Stimulated activated naive CD8-positive, alpha-beta T cell treated with anti-CD3 and anti-CD28 coated beads, Interleukin-15, Interleukin-2, amounts not matched to agents 100 U/mL and 50 U/mL, for 24 hours (primary cell): ENCODE data around the gene PHOX2A.

Experiments used
- ATAC-seq: fragments of 150-1000 bp; cut with Tn5 transposase; one replicate; pipeline ENCODE4 v1.10.0; 2021
- DNase-seq: peaks from one replicate; pipeline ENCODE4 v3.0.0; 2021

Gene PHOX2A

GRCh38 chr11:72233773-72234513 is 10.0 kb downstream of the PHOX2A start:
- DNase-seq (no peak), ATAC-seq (no peak)

- ATAC-seq (no peak), DNase-seq (no peak)
These were observed 10.8 kb downstream of the PHOX2A start for GRCh38 chr11:72233056-72233772.

GRCh38 chr11:72232260-72233055 is 11.5 kb downstream of the PHOX2A start:
- DNase-seq, result no peak
- ATAC-seq, result no peak

- DNase-seq (no peak), ATAC-seq (no peak)
These were observed 12.3 kb downstream of the PHOX2A start for GRCh38 chr11:72231396-72232259.

GRCh38 chr11:72230764-72231365 is 13.1 kb downstream of the PHOX2A start:
- DNase-seq (no peak), ATAC-seq (no peak)

GRCh38 chr11:72229925-72230763 is 13.8 kb downstream of the PHOX2A start:
- ATAC-seq (no peak), DNase-seq (no peak)

DNA sequence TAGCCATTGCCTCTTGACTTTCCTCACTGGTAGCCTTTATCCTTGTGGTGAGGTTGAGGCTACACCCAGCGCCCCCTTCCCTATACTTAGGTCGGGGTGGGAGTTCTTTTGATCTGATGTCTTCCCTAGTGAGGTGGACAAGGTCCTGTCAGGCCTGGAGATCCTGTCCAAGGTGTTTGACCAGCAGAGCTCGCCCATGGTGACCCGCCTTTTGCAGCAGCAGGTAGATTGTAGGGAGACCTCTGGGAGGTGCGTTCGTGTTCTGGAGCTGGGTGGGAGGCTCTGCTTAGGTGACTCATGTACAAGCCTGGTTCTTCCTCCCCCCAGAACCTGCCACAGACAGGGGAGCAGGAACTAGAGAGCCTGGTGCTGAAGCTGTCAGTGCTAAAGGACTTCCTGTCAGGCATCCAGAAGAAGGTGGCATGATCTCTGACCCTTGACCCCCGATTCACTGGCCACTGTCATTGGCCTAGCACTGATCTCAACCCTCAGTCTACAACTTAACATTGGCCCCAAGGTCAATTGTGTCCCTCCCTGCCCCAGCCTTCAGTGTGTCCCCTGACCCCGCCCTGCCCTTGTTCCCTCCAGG is 14.5 kb downstream of the PHOX2A start:
- ATAC-seq, result no peak
- DNase-seq, result no peak

DNA sequence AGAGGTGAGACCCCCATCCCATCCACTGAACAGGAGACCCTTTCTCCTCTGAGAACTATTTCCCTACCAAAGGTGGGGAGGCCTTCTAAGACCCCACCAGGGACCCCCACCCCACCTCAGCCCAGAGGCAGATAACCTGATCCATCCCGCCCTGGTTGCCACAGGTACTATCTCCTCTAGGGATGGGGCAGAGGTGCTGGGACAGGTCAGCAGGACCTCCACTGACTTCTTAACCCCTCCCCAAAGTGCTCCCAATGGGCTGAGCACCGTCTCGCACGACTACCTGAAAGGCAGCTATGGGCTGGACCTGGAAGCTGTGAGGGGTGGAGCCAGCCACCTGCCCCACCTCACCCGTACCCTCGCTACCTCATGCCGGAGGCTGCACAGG is 15.1 kb downstream of the PHOX2A start:
- ATAC-seq (no peak), DNase-seq (no peak)

- ATAC-seq, result no peak
- DNase-seq, result no peak
These were observed 15.6 kb downstream of the PHOX2A start for GRCh38 chr11:72228229-72228843.

DNA sequence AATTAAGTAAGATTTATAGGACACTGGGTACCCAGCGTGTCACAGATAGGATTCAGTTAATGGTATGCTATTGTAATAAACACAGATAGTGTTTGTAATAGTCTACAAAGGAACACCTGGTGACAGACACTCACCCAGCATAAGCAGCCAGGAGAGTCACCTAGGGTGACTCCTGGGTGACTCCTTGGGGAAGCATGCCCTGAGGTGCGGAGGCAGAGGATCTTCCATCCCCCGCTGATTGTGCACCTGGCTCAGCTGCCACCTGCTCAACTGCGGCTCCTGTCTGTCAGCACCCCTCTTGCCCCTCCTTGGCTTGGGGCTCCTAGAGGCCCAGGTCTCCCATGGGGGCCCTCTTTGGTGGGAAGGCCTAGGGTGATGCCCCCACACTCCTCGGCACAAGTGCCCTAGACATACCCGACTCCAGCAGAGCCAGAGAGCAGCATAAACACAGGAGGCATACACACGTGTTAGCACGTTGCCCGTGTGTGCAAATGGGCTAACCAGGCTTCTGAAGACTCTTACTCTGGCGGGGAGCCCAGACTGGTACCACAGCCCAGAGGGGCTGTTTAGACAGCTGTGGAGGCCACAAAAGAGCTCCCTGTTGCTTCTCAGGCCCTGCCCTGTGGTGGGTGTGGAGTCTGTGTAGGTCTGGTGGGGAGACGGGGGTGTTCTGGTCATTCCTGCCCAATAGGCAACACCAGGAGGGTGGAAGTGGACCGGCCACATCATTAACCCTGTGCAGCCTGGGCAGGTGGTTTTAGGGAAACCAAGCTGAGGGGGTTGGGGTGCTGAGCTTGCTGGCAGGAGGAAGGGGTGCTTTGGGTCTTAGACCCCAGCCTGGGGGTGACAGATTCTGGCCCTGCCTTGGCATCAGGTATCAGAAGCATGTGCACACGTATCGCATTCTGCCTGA is 16.4 kb downstream of the PHOX2A start:
- no peak for ATAC-seq
- DNase-seq, result no peak

- ATAC-seq, result no peak
- no peak for DNase-seq
These were observed 17.3 kb downstream of the PHOX2A start for GRCh38 chr11:72226701-72227100.

DNA sequence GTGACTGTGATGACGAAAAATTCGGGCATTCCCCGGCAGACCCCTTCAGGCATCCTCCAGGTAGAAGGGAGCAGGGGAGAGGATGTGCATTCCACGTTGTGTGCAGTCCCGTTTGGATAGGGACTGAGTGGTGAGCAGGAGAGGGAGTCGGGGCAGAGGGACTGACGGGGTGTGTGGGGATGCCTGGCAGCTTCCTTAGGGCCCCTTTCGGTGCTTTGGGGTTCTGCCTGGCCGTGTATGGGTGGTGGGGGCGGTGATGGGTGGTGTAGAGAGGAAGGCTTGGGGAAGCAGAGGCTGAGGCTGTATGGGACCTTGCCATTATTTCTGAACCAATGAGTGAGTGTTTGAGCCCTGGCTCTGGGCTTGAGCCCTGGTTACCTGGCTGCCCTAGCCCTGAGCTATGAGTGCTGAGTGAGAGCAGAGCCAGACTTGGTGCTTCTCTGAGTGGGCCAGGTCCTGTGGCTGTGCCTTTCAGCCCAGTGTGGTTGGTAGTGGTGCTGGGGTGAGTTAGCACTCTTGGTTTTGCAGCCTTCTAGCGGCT is 18.5 kb downstream of the PHOX2A start:
- ATAC-seq (peak; percentile 7), DNase-seq (peak; percentile 45)

DNA sequence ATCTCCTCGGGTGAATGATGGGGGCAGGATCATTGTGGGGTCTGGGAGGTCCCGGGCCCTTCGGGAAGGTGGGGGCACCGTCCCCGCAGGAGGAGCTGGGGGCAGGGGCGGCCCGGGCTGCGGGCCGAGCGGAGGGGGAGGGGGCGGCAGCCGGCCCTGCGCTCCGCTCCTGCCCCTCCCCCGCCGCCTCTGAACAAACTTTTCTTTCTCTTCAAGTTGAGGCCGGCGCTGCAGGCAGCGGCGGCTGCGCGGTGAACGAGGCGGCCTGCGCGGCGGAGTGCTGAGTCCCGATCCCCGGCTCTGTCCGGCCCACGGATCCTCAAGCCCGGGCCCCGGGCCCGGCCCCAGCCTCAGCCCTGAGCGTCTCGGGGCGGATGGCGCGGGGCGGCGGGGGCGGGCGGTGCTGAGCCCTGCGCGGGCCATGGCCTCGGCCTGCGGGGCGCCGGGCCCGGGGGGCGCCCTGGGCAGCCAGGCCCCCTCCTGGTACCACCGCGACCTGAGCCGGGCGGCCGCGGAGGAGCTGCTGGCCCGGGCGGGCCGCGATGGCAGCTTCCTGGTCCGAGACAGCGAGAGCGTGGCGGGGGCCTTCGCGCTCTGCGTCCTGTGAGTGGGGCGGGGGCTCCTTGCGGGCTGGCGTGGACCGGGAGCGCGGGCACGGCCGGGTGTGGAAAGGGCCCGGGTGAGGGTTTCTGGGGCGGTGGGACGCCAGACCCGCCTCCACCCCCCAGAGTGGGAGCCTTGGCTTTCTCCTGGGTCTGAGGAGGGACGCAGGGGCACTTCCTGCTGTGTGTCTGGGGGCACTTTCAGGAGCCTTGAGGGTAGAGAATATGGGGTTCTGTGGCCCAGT is 19.2 kb downstream of the PHOX2A start, which contains the start of gene INPPL1:
Gene INPPL1, plus strand, starts transcription at position 204 of the 847 bp plus-strand sequence. Its CDS starts 218 bp downstream, at position 422.
- DNase-seq, result peak; percentile 59
- no peak for ATAC-seq

DNA sequence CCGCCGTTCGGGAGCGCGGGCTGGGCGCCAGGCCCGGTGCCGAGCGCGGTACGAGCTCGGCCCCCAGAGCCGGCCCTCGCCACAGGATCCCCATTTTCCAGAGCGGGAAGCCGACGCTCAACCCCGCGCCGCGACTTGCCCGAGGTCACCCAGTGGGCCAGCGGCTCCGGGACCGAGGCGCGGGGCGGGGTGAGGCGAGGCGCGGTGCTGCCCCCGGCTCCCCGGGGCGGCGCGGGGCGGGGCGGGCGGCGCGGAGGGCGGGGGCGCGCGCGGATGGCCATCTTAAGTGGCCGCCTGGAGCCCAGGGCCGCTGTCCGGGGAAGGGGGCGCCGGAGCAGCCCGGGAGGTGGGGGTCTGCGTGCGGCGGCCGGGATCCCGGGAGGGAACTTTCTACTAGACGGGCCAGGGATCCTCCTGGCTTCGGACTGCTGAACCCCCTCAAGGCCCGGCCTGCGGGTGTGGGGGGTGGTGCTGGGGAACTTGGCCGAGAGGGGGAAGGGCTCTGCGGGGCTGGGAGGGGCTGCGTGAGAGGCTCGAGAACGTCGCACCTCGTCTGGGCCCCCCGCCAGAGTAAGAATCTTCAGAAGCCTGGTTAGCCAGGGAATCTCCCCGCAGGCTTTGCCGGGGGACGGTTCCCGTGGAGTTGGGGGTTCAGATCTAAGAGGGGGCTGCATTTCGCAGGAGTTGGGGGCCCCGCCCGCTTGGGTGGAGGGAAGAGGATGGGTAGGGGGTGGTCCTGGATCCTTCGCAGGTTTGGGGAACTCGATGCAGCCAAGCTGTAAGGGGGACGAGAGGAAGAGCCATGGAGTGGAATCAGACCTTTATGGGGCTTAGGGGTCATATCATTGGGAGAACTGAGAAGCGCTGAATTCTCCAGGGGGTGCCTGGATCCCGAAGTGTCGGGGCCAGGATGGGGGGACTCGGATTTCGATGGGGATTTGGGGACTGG is 20.1 kb downstream of the PHOX2A start:
- peak; percentile 76 for DNase-seq

GRCh38 chr11:72222907-72223614 is 20.9 kb downstream of the PHOX2A start:
- DNase-seq, result peak; percentile 96
- ATAC-seq, result peak; percentile 84

More for the DNA sequence above, 20.1 kb downstream of the PHOX2A start:
- peak; percentile 64 for ATAC-seq
